ENCODE data around the gene APLP2. TPM values are rescaled to one million over a fixed set of nuclear protein-coding genes. Genes with fewer than 3 reads are reported as not detected.

The APLP2 gene
- total RNA-seq, 1 experiment from 2014 or later = 345 TPM

- Mint-ChIP-seq H3K9me3 (peaks cover 5% of the 10 kb centered on the region; the same call in 1 of the 2 replicates), H3K4me3 (no peak overlapping the region), H3K27me3 (ENCODE audit: low read depth) (no peaks in the 10 kb centered on the region), H3K27ac (no peak overlapping the region), H3K4me1 (no peaks in the 10 kb centered on the region), H3K36me3 (no peaks in the 10 kb centered on the region)
- CTCF ChIA-PET = no interaction called here
- POLR2A ChIA-PET = no interaction called here
- TF ChIP-seq, protein P1, sequence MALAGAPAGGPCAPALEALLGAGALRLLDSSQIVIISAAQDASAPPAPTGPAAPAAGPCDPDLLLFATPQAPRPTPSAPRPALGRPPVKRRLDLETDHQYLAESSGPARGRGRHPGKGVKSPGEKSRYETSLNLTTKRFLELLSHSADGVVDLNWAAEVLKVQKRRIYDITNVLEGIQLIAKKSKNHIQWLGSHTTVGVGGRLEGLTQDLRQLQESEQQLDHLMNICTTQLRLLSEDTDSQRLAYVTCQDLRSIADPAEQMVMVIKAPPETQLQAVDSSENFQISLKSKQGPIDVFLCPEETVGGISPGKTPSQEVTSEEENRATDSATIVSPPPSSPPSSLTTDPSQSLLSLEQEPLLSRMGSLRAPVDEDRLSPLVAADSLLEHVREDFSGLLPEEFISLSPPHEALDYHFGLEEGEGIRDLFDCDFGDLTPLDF (CRISPR knock-in tag; IDR thresholded peaks at IDR 0.05) = no peak
- no peak for TF ChIP-seq GABPB1 (CRISPR knock-in tag; IDR thresholded peaks at IDR 0.05)
- TF ChIP-seq CREB1 (CRISPR knock-in tag; IDR thresholded peaks at IDR 0.05) = no peak
- no peak for TF ChIP-seq JUN (CRISPR knock-in tag; IDR thresholded peaks at IDR 0.05)
- TF ChIP-seq ZNF416 (CRISPR knock-in tag; IDR thresholded peaks at IDR 0.05) = no peak
- TF ChIP-seq, protein P2, sequence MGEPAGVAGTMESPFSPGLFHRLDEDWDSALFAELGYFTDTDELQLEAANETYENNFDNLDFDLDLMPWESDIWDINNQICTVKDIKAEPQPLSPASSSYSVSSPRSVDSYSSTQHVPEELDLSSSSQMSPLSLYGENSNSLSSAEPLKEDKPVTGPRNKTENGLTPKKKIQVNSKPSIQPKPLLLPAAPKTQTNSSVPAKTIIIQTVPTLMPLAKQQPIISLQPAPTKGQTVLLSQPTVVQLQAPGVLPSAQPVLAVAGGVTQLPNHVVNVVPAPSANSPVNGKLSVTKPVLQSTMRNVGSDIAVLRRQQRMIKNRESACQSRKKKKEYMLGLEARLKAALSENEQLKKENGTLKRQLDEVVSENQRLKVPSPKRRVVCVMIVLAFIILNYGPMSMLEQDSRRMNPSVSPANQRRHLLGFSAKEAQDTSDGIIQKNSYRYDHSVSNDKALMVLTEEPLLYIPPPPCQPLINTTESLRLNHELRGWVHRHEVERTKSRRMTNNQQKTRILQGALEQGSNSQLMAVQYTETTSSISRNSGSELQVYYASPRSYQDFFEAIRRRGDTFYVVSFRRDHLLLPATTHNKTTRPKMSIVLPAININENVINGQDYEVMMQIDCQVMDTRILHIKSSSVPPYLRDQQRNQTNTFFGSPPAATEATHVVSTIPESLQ (CRISPR knock-in tag; IDR thresholded peaks at IDR 0.05) = no peak
- no peak for TF ChIP-seq RORB (CRISPR knock-in tag; IDR thresholded peaks at IDR 0.05)
- no peak for TF ChIP-seq CBFB (CRISPR knock-in tag; IDR thresholded peaks at IDR 0.05; ENCODE audit: low read depth)
- TF ChIP-seq ZNF121 (CRISPR knock-in tag; IDR thresholded peaks at IDR 0.05) = no peak
- TF ChIP-seq TCF7 (CRISPR knock-in tag; IDR thresholded peaks at IDR 0.05; ENCODE audit: low read depth) = no peak
- no peak for TF ChIP-seq FOXK1 (CRISPR knock-in tag; IDR thresholded peaks at IDR 0.05)
- no peak for TF ChIP-seq ETV6 (CRISPR knock-in tag; IDR thresholded peaks at IDR 0.05)
- TF ChIP-seq, protein P3, sequence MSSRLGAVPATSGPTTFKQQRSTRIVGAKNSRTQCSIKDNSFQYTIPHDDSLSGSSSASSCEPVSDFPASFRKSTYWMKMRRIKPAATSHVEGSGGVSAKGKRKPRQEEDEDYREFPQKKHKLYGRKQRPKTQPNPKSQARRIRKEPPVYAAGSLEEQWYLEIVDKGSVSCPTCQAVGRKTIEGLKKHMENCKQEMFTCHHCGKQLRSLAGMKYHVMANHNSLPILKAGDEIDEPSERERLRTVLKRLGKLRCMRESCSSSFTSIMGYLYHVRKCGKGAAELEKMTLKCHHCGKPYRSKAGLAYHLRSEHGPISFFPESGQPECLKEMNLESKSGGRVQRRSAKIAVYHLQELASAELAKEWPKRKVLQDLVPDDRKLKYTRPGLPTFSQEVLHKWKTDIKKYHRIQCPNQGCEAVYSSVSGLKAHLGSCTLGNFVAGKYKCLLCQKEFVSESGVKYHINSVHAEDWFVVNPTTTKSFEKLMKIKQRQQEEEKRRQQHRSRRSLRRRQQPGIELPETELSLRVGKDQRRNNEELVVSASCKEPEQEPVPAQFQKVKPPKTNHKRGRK (CRISPR knock-in tag; IDR thresholded peaks at IDR 0.05; ENCODE audit: borderline replicate concordance) = no peak
- TF ChIP-seq, protein P4, sequence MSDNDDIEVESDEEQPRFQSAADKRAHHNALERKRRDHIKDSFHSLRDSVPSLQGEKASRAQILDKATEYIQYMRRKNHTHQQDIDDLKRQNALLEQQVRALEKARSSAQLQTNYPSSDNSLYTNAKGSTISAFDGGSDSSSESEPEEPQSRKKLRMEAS (CRISPR knock-in tag; IDR thresholded peaks at IDR 0.05) = no peak
- no peak for TF ChIP-seq TEAD4 (CRISPR knock-in tag; IDR thresholded peaks at IDR 0.05)
- TF ChIP-seq CTCF (IDR thresholded peaks at IDR 0.05) = no peak
- TF ChIP-seq, protein P5, sequence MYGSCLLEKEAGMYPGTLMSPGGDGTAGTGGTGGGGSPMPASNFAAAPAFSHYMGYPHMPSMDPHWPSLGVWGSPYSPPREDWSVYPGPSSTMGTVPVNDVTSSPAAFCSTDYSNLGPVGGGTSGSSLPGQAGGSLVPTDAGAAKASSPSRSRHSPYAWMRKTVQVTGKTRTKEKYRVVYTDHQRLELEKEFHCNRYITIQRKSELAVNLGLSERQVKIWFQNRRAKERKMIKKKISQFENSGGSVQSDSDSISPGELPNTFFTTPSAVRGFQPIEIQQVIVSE (CRISPR knock-in tag; IDR thresholded peaks at IDR 0.05; ENCODE audit: borderline replicate concordance) = no peak
- ATAC-seq (no peak), DNase-seq (ENCODE audit: low spot score) (no peak)
These were observed 14.7 kb upstream of the APLP2 start for GRCh38 chr11:130054966-130055365.

DNA sequence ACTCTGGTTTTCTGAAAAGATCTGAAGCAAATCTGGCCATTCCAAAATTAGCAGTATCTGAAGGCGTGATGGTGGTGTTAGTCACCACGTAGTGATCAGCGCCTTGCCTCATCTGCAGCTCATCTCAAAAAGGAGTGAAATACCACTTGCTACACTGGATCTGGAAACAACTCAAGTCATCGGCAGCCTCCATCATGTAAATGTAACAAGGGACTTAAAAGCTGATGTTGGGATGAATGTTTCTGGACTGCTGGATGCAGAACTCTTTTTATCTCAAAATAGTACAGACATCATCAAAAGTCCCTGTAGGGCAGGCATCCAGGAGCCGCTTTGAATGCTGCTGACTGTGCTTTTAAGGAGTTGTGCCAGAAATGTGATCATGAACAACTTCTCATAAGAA lies 14.1 kb upstream of the APLP2 start:
- ATAC-seq (no peak), DNase-seq (ENCODE audit: low spot score) (no peak)
- no peak for TF ChIP-seq ZNF317 (CRISPR knock-in tag; IDR thresholded peaks at IDR 0.05; ENCODE audit: borderline replicate concordance, low read depth)
- no peak for TF ChIP-seq ZNF219 (CRISPR knock-in tag; IDR thresholded peaks at IDR 0.05; ENCODE audit: borderline replicate concordance)
- TF ChIP-seq ZNF416 (CRISPR knock-in tag; IDR thresholded peaks at IDR 0.05) = no peak
- TF ChIP-seq, protein P4 (CRISPR knock-in tag; IDR thresholded peaks at IDR 0.05) = no peak
- TF ChIP-seq SMAD4 (CRISPR knock-in tag; IDR thresholded peaks at IDR 0.05) = no peak
- no peak for TF ChIP-seq KAT7 (CRISPR knock-in tag; IDR thresholded peaks at IDR 0.05; ENCODE audit: borderline replicate concordance)
- no peak for TF ChIP-seq TEAD1 (CRISPR knock-in tag; IDR thresholded peaks at IDR 0.05)
- TF ChIP-seq GABPB1 (CRISPR knock-in tag; IDR thresholded peaks at IDR 0.05) = no peak
- TF ChIP-seq ZNF121 (CRISPR knock-in tag; IDR thresholded peaks at IDR 0.05) = no peak
- TF ChIP-seq CREM (CRISPR knock-in tag; IDR thresholded peaks at IDR 0.05) = no peak
- TF ChIP-seq NFATC4 (CRISPR knock-in tag; IDR thresholded peaks at IDR 0.05) = no peak
- TF ChIP-seq ATF1 (CRISPR knock-in tag; IDR thresholded peaks at IDR 0.05) = no peak
- TF ChIP-seq, protein P6, sequence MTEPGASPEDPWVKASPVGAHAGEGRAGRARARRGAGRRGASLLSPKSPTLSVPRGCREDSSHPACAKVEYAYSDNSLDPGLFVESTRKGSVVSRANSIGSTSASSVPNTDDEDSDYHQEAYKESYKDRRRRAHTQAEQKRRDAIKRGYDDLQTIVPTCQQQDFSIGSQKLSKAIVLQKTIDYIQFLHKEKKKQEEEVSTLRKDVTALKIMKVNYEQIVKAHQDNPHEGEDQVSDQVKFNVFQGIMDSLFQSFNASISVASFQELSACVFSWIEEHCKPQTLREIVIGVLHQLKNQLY (CRISPR knock-in tag; IDR thresholded peaks at IDR 0.05) = no peak
- TF ChIP-seq ZNF263 (CRISPR knock-in tag; IDR thresholded peaks at IDR 0.05; ENCODE audit: low read depth) = no peak
- no peak for TF ChIP-seq JUN (CRISPR knock-in tag; IDR thresholded peaks at IDR 0.05)
- no peak for TF ChIP-seq EMX1 (CRISPR knock-in tag; IDR thresholded peaks at IDR 0.05)
- Mint-ChIP-seq H3K36me3 (no peaks in the 10 kb centered on the region), H3K9me3 (peaks cover 5% of the 10 kb centered on the region; the same call in 1 of the 2 replicates), H3K4me1 (no peaks in the 10 kb centered on the region), H3K4me3 (no peak overlapping the region), H3K27me3 (ENCODE audit: low read depth) (no peaks in the 10 kb centered on the region), H3K27ac (no peak overlapping the region)
- POLR2A ChIA-PET = no interaction called here
- CTCF ChIA-PET = no interaction called here

All from WTC11 (cell line).